GM18508 (cell line): ENCODE results near the gene NXN.
"Not testable (repeated sequence)": the region's sequence is repeated elsewhere in the genome, so short reads cannot be mapped to it uniquely, and the experiment has no call there.

Experiments
- ATAC-seq: cut with Tn5 transposase; IDR thresholded peaks from one replicate; pipeline ENCODE4 v1.9.1; 2021; ENCODE audit warnings: moderate number of reproducible peaks; ENCODE audit not compliant: insufficient read depth, unreplicated experiment

Gene NXN

DNA sequence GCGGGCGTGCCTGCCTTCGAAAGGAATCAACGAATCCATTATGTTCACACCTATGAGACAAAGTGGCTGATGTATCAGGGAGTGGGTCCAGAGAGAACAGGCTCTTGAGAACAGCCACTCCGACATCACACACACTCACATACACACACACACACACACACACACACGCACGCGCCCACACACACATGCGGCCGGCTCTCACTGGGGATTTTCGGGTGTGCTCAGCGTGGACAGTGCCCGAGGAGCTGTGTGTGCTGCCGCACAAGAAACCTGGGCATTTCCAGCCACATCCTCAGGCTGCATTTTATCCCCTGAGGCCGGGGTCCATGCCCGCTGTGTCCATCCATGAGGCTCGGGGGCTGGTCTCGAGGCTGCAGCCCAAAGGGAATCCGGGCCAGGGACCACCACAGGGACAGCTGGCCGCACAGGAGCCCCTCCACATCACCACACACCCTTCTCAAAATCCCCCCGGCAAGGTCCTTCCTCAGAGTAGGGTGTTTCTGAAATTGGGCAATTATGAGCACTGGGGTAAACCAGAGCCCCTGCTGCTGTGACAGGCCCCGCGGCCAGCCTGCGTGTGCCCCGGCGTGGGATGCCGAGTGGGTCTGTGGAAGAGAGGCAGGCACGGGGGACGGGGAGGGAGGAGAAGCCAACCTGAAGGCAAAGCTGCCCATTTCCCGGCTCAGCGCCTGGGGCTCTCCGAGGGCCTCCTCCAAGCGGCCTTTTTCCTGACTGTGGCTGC is 172.6 kb downstream of the NXN start:
- no peak for ATAC-seq

DNA sequence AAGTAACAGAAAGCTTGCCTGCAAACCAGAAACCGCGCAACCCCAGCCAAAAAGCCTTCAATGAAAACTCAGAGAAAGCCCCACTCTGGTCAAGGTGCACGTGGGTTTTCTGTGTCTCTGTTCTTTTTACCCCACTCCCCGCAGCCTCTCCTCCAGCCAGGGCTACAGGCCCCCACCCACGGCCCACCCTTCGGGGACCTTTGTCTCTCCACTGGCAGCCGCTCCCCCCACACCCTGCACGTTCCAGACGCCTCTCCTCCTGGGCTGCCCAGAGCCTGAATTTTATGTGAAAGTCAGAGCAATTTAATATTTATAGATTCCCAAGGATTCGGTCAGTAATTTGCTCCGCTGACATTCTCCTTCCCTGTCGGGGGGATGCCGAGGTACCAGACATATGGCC is 173.2 kb downstream of the NXN start:
- no peak for ATAC-seq

- ATAC-seq, result not testable (repeated sequence)
These were observed 173.7 kb downstream of the NXN start for GRCh38 chr17:805886-806285.

DNA sequence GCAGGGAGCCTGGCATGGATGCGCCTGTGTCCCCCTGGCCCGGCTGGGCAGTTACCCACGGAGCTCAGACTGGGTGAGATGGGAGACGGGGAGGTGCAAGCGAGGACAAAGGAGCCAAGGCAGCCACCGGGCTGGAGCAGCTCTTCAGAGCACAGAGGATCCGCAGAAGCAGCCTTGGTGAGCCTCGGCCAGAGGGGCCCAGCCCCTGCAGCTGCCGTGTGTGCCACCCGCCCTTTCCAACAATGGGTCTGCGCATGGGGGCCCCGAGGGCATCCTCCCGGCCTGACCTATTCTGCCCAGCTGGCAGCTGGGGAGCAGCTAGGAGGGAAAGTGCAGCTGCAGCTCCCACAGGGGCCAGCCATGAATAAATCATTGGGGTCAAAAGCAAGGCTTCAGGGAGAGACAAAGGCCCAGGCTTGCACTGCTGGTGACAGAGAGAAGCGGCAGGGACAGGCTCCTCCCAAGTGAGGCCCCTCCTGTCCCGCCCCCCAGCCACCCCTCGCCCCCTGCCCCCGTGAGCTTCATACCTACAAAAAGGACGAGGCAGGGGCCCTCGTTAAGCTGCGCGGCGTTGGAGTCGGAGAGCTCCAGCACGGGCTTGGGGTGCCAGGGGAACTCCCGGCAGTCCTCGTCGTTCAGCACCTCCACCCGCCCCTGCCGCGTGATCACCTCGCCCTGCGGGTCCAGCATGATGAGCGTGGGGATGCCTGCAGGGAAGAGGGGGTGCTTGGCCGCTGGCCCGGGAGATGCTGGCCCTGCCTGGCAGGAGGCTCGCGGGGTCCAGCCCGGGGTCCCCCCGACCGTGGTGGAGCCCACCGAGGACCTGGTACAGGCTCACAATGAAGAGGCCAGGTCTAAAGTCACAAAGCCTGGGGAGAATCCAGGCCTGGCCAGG is 174.8 kb downstream of the NXN start:
- ATAC-seq, result no peak

DNA sequence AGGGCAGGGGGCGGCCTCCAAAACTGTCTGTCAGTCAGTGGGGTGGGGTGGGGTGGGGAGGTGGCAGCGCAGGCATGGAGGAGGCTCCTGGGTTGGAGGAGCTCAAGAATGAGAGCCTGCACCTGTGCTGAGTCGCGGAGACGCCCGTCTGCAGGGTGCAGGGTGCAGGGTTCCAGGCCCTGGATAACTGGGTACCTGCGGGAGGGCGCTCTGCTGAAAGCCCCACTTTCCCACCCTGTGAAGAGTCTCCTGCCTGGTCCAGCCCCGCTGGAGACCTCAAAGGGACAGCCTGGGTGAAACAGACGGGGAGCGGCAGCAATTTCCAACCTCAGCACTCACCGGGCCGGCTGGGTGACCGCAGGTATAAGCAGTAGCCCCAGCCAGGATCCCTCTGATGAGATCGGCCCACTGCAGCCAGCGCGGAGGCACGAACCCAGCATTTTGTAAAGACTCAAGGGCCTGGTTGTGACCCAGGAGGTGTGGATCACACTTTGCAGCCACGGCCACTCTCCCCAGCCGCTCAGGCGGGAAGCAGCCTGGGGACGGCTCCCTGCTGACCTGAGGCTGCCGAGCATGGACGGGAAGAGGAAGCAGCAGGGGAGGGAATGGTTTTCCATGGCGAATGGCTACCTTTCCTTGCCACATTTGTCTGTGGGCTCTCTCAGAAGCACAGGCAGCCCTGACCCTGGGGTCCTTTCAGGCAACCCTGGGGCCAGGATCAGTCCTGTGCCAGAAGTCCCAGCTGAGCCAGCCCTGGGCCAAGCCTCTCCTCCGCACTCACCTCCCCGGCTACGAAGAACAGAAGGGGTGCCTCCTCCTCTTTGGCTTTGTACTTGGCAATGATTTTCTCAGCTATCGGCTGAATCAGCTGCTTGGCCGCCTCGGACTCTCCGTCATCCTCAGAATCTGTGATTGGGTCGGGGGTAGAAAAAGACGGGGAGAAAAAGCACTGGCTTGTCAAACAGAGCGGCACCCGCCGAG is 176.4 kb downstream of the NXN start:
- ATAC-seq, result no peak

DNA sequence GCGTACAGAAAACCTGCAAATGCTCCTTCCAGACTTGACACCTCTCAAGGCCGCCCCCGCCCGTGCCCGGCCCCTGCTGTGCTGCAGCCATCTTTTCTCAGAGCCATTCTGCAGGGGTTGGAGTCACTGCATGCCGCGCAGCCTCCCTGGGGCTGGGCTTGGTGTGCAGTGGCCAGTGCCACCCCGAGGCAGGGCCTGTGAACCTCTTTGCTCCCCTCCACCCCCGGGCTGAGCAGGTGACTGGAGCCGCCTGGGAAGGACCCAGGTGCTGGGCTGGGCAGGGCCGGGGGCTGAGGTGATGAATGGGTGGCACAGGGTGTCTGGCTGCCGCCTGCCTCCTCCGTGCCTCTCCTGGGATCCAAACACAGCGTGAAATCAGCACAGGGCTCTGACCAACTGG is 177.1 kb downstream of the NXN start:
- no peak for ATAC-seq

DNA sequence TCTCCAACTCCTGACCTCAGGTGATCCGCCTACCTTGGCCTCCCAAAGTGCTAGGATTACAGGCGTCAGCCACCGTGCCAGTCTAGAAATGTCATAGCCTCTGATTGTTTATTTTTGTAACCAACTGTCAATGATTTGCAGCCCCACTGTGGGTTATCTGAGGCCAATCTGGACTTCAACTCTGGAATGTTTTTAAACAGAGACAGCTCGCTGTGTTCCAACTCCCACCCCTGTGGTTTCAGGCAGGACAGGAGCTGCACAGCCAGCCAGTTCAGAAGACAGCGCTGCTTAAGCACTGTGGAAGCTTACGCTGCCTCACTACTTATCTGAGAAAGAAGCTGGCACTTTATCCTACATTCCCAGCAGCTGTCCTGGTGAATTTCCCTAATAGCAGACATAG is 177.9 kb downstream of the NXN start:
- ATAC-seq, result no peak

DNA sequence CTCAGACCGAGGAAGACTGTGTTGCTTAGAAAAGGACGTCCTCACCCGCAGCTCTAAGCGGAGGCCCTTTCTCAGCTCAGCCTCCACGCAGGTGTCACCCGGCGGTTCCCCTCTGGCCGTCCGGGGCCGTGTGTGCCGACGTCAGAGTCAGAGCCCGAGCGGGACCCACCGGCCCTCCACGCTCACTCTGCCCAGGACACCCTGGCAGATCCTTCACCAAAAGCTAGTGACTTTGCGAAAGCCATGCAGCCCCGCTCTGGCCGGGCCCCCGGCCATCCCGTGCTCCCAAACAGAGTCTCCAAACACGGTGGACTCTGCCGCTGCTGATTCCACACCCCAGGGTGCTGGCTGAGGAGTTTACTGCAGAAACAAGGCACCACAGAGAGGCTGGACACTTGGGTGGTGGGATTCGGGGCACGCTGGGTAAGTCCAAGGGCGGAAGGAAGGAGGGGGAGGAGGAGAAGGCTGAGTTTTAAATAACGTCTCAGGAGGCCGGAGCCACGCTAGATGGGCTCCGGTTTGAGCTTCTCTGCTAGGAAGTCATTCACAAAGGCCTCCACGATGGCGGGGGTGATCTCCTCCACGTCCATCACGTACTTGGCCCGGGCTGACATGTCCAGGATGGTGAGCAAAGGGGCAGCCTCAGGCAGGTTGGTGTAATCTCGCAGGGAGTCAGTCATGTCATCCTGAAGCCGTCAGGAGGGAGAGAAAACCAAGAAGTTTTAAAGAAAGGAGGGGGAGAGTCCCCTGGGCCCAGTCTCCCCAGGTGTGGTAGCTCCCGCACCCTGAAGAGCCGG is 178.9 kb downstream of the NXN start:
- ATAC-seq, result no peak

DNA sequence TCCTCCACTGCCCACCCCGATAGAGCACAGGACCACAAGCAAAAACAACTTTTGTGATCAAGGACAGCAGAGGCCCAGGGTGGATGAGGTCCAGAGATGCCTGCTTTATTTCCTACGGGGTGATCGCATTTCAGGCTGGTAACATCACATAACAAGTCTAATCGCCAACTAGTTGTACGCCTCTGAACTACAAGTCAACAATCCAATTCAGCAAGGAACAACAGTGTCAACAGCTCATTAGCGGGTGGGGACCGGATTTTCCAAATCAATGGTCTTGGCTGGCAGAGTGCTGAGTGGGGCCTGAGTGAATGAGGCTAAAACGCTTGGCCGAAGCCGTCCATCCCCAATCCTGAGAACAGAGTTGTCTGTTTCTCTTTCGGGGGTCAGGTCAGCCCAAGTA is 180.3 kb downstream of the NXN start:
- no peak for ATAC-seq

GRCh38 chr17:798246-798645 is 181.3 kb downstream of the NXN start:
- no peak for ATAC-seq

GRCh38 chr17:797236-797840 is 182.2 kb downstream of the NXN start:
- ATAC-seq, result no peak

GRCh38 chr17:796609-797008 is 183.0 kb downstream of the NXN start:
- no peak for ATAC-seq

GRCh38 chr17:795721-796120 is 183.9 kb downstream of the NXN start:
- no peak for ATAC-seq

- ATAC-seq, result no peak
These were observed 184.3 kb downstream of the NXN start for GRCh38 chr17:795276-795675.

- no peak for ATAC-seq
These were observed 184.7 kb downstream of the NXN start for GRCh38 chr17:794876-795275.

GRCh38 chr17:792277-792676 is 187.3 kb downstream of the NXN start:
- ATAC-seq, result no peak

DNA sequence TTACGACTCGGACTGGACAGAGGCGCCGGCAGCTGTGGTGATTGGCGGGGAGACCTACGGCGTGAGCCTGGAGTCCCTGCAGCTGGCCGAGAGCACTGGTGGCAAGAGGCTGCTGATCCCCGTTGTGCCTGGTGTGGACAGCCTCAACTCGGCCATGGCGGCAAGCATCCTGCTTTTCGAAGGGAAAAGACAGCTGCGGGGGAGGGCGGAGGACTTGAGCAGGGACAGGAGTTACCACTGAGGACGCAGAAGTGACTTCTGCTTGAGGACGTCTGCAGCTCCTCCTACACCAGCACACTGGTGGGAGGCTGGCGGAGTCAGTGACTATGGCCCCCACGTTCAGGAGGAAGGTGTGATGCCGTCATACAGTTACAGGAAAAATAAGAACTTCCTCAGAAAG is 187.7 kb downstream of the NXN start:
- ATAC-seq, result no peak

- ATAC-seq, result not testable (repeated sequence)
These were observed 188.7 kb downstream of the NXN start for GRCh38 chr17:790874-791247.
